ENCODE measurements around the gene CCDC171.

- TF ChIP-seq EP300 (IDR thresholded peaks at IDR 0.05; ENCODE audit: borderline replicate concordance) (no peak), TAF1 (IDR thresholded peaks at IDR 0.05; ENCODE audit: low read depth) (no peak), MAX (IDR thresholded peaks at IDR 0.05) (no peak), TCF12 (IDR thresholded peaks at IDR 0.05; ENCODE audit: low read depth) (no peak), YY1 (IDR thresholded peaks at IDR 0.05; ENCODE audit: low read depth) (no peak), EGR1 (IDR thresholded peaks at IDR 0.05) (no peak), NFIC (IDR thresholded peaks at IDR 0.05) (no peak), ZBTB7A (IDR thresholded peaks at IDR 0.05; ENCODE audit: low read depth) (no peak), RAD21 (IDR thresholded peaks at IDR 0.05; ENCODE audit: low read depth) (no peak), CREB1 (IDR thresholded peaks at IDR 0.05; ENCODE audit: low read depth) (no peak), USF1 (IDR thresholded peaks at IDR 0.05) (no peak), CEBPB (IDR thresholded peaks at IDR 0.05) (no peak), REST (IDR thresholded peaks at IDR 0.05; ENCODE audit: low read depth) (no peak), TEAD4 (IDR thresholded peaks at IDR 0.05) (no peak)
Measured at GRCh38 chr9:15849871-15850270, 297.0 kb downstream of the CCDC171 start.
